Amniotic epithelial cell (primary cell): Measurements from ENCODE around the gene CPN1.

Experiments
- DNase-seq: peaks from one replicate; pipeline ENCODE4 v3.0.0-alpha.2; 2010; ENCODE audit warnings: low read depth

CPN1 gene

DNA sequence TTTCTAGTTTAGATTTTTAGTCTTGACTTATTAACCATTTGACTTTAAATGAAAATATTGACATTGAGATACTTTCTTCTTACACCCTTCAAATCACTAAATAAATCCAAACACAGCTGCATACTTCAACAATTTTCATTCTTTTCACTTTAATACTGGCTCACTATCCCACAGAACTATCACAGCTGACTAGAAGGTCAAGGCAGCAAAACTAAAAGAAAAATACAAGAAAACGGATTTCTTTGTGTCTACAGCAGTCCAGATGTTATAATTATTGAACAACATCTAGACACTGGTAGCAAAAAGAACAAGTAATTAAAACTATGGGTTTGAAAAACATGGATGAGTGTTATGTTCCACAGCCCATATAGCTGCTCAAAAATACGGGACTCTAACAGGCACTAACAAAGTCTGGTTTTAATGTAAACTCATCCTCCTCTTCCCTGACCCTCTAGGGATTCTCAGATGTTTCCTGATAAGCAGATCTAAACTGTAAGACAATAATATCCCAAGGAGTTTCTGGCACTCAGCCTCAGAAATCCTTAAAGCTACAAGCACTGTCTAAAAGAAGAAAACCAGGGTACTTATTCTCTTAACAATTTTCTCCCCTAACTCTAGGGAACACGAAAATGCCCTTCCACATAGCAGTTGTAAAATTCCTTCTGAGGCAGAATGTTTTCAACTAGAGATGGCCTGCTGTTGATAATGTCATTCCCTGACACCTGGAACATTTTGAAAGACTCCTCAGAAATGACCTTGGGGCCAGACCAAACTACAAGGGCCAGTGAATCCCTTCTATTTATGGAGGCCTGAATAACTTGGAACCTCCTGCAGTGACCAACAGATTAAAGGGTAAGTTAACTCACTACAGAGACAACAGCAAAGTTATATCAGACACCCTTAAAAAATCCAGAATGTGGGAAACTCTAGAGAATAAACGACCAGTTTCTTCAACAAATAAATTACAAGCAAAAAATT is 84.7 kb downstream of the CPN1 start:
- DNase-seq: peak; percentile 71

DNA sequence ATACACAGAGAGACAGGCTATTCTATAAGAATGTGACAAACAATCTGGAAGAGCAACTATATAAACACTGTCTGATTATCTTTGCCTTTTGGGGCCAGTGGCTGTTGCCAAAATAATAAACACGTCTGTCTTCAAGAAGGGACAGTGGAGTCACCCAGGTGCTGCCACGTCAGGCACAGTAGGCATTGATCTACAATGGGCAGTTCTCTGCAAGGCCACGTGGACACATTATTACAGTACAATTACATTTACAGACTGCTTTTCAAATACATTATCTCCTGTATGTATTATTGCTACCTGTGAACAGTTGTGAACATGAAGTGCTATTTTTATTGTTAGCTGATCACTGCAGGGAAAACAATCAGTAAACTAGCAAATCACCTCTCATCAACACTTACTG is 86.0 kb downstream of the CPN1 start:
- DNase-seq: no peak

DNA sequence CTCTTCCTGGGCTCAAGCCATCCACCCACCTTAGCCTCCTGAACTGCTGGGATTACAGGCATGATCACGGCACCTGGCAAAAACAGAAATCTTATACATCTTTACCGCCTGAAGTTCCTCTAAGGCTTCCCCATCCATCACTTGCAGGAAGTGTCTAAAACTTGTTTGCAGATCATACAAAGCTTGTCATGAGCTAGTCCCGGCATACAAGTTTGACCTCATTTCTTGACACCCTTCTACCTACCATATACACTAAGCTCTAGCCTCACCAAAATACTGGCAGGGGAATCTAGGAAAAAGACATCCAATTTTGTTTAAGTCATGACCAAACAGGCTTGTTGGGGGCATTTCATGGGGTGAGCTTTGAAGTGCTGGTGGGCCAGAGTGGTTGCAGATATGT is 86.4 kb downstream of the CPN1 start:
- no peak for DNase-seq

DNA sequence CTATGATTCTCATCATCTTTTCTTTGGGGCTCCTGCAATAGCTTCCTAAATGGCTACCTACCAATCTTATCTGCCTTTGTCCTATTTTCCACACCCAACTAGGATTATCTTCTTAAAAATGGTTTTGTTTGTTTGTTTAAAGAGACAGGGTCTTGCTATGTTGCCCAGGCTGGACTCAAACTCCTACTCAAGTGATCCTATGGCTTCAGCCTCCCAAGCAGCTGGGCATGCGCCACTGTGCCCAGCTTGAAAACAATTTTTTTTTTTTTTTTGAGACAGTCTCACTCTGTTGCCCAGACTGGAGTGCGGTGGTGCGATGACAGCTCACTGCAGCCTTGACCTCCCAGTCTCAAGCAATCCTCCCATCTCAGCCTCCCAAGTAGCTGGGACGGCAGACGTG is 86.9 kb downstream of the CPN1 start:
- no peak for DNase-seq

DNA sequence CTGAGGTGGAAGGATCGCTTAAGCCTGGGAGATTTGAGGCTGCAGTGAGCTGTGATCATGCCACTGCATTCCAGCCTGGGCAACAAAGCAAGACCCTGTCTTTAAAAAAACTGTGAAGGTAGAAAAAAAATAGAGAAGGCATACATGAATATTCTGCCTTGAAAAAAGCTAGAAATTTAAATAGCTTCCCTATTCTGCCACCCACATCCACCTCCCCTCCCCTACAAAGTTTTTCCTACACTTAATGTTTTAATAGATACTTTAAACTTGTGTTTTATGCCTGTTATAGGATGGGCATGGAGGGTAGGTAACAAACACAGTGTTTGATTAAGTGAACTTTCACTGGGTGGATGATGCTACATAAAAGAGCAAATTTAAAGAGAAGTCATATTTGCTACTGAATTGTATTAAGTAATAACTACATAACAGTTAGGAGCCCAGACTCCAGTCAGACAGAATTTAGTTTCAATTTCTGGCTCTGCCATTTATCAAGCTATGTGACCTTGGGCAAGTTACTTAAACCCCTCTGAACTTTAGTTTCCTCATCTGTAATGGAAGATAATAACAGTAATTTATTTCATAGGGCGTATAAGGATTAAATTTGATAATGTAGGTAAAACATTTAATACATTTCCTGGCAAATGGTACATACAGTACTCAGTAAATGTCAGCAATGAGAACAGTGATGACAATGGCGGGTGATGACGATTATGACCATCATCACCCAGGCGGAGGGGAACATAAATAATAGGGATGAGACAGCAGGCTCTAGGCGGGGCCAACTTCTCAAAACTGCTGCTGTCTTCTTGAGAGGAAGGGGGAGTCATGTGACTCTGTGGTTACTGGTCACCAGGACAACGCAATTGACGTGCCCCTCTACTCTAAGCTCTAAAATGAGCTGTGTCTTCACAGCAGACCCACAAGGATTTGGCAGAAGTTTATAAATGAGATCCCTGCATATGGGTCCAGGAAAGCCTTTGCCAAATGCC is 87.7 kb downstream of the CPN1 start:
- DNase-seq: peak; percentile 91
